Right atrium auricular region (tissue), 2 donors: ENCODE measurements around the gene CEP72. TPM values are rescaled to one million over a fixed set of nuclear protein-coding genes. Genes with fewer than 3 reads are reported as not detected.

Experiments used
- DNase-seq: peaks from one replicate; pipeline ENCODE4 v3.0.0-alpha.2; 2019; ENCODE audit warnings: low spot score
- H3K27ac ChIP-seq, 2 donors: fragments of 200-600 bp; sonication (generic); 1 replicate in 1 of 2; 2 replicates in 1 of 2; pipeline ENCODE4 v1.5.1; 2016 to 2019
- H3K27me3 ChIP-seq, 2 donors: fragments of 200-600 bp; sonication (generic); one replicate each; pipeline versions ENCODE4 v1.5.1 to v1.6.0; 2017 to 2019
- H3K36me3 ChIP-seq: fragments of 200-600 bp; sonication (generic); one replicate; pipeline ENCODE4 v1.5.1; 2016
- H3K4me1 ChIP-seq, 2 donors: fragments of 200-600 bp; sonication (generic); one replicate each; pipeline versions ENCODE4 v1.5.1 to v1.6.0; 2017 to 2019
- H3K4me3 ChIP-seq, 2 donors: fragments of 200-600 bp; sonication (generic); 1 replicate in 1 of 2; 2 replicates in 1 of 2; pipeline ENCODE4 v1.5.1; 2017 to 2019; ENCODE audit warnings: mild to moderate bottlenecking in 1 of 2, moderate library complexity in 1 of 2
- H3K9me3 ChIP-seq, 2 donors: fragments of 200-600 bp; sonication (generic); one replicate each; pipeline ENCODE4 v1.5.1; 2019
- total RNA-seq, 2 donors: library from RNA; depleted of rRNA; stranded (reverse); fragments of >200 nt; gene quantifications; one replicate each; pipeline ENCODE4 v1.1.0, GENCODE V29; 2016
- TF ChIP-seq, protein P1 (sequence below), 2 donors: fragments of 200-600 bp; sonication (generic); IDR thresholded peaks; one replicate each; pipeline ENCODE4 v1.5.1; 2019; ENCODE audit warnings: antibody characterized with exemption in 2 of 2

The CEP72 gene
- total RNA-seq, 2 donors from 2014 or later = 0.41 to 1.0 TPM

GRCh38 chr5:672329-673160 is 60.4 kb downstream of the CEP72 start:
- Histone ChIP-seq H3K27me3 (no peaks in the 10 kb centered on the region), H3K4me1 (peaks cover 0 to 57% of the 10 kb centered on the region in 2 donors), H3K9me3 (no peaks in the 10 kb centered on the region), H3K27ac (peak overlapping the region; percentile 1 to 58), H3K4me3 (peak overlapping the region in 1 of 2 donors; percentile 31), H3K36me3 (no peaks in the 10 kb centered on the region)
- DNase-seq = peak; percentile 90
- TF ChIP-seq, protein P1, sequence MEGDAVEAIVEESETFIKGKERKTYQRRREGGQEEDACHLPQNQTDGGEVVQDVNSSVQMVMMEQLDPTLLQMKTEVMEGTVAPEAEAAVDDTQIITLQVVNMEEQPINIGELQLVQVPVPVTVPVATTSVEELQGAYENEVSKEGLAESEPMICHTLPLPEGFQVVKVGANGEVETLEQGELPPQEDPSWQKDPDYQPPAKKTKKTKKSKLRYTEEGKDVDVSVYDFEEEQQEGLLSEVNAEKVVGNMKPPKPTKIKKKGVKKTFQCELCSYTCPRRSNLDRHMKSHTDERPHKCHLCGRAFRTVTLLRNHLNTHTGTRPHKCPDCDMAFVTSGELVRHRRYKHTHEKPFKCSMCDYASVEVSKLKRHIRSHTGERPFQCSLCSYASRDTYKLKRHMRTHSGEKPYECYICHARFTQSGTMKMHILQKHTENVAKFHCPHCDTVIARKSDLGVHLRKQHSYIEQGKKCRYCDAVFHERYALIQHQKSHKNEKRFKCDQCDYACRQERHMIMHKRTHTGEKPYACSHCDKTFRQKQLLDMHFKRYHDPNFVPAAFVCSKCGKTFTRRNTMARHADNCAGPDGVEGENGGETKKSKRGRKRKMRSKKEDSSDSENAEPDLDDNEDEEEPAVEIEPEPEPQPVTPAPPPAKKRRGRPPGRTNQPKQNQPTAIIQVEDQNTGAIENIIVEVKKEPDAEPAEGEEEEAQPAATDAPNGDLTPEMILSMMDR (IDR thresholded peaks at IDR 0.05) = no peak

DNA sequence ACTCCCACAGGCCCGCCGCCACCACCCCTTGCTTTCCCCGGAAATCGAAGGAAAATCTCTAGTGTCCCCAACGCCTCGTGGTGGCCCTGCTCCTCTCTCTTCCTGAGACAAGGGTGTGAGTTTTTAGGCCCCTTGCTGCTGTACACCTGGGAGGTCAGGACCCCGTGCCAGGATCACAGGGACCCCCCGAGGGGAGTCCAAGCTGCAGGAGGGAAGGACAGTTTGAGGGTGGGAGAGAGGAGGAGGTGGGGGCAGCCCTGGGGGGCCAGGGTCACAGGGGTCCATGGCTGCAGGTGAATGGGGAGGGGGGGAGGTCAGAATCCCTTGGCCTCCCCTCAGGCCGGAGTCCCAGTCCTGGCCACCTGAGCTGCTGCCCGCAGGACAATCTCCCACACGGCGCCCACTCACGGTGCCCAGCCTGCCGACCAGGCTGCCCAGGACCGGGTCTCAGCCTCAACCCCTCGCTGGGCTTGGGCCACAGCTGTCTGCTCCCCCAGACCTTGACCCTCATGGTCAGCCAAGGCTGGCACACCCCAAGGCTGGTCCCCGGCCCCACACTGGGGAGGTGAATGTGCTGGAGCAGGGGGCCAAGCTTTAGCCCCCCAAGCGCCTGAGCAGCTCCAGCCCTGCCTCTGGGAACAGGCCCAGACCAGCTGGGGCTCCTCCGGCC is 61.2 kb downstream of the CEP72 start:
- no peaks in the 10 kb centered on the region for H3K9me3 ChIP-seq
- no peak for DNase-seq
- peak overlapping the region; percentile 1 to 58 for H3K27ac ChIP-seq
- peak overlapping the region in 1 of 2 donors; percentile 31 for H3K4me3 ChIP-seq
- H3K4me1 ChIP-seq = peaks cover 0 to 57% of the 10 kb centered on the region in 2 donors
- no peaks in the 10 kb centered on the region for H3K27me3 ChIP-seq
- no peaks in the 10 kb centered on the region for H3K36me3 ChIP-seq
- TF ChIP-seq, protein P1 (IDR thresholded peaks at IDR 0.05) = no peak

- H3K36me3 ChIP-seq = no peaks in the 10 kb centered on the region
- peak overlapping the region; percentile 21 to 58 for H3K27ac ChIP-seq
- no peak overlapping the region for H3K4me3 ChIP-seq
- no peak for DNase-seq
- TF ChIP-seq, protein P1 (IDR thresholded peaks at IDR 0.05) = no peak
- H3K27me3 ChIP-seq = no peaks in the 10 kb centered on the region
- no peaks in the 10 kb centered on the region for H3K9me3 ChIP-seq
- H3K4me1 ChIP-seq = peaks cover 0 to 54% of the 10 kb centered on the region in 2 donors
Measured at GRCh38 chr5:673831-674629, 61.9 kb downstream of the CEP72 start.

- Histone ChIP-seq H3K27ac (peak overlapping the region; percentile 21 to 58), H3K27me3 (no peaks in the 10 kb centered on the region), H3K4me3 (no peak overlapping the region), H3K36me3 (no peaks in the 10 kb centered on the region), H3K4me1 (peaks cover 0 to 48% of the 10 kb centered on the region in 2 donors), H3K9me3 (no peaks in the 10 kb centered on the region)
- TF ChIP-seq, protein P1 (IDR thresholded peaks at IDR 0.05) = no peak
- no peak for DNase-seq
Measured at GRCh38 chr5:674630-675011, 62.5 kb downstream of the CEP72 start.

GRCh38 chr5:675111-675870 is 63.2 kb downstream of the CEP72 start:
- Histone ChIP-seq H3K27me3 (no peaks in the 10 kb centered on the region), H3K27ac (no peak overlapping the region), H3K36me3 (no peaks in the 10 kb centered on the region), H3K4me1 (peaks cover 0 to 42% of the 10 kb centered on the region in 2 donors), H3K4me3 (no peak overlapping the region), H3K9me3 (no peaks in the 10 kb centered on the region)
- TF ChIP-seq, protein P1 (IDR thresholded peaks at IDR 0.05) = no peak
- no peak for DNase-seq
